Fibroblast of mammary gland (primary cell): ENCODE data around the gene GALNT1.

Experiments
- DNase-seq: peaks from one replicate; pipeline ENCODE4 v3.0.0-alpha.2; 2010; ENCODE audit warnings: low read depth
- H3K4me3 ChIP-seq: 2 replicates; pipeline ENCODE4 v1.5.1; 2011; ENCODE audit warnings: low read depth, mild to moderate bottlenecking, low read length, moderate library complexity; ENCODE audit not compliant: control insufficient read depth
- TF ChIP-seq, protein P1 (sequence below): conservative IDR thresholded peaks from 2 replicates; pipeline ENCODE4 v1.5.1; 2011; ENCODE audit warnings: low read depth, low read length, inconsistent platforms; ENCODE audit not compliant: control insufficient read depth, insufficient read depth

GALNT1 gene

DNA sequence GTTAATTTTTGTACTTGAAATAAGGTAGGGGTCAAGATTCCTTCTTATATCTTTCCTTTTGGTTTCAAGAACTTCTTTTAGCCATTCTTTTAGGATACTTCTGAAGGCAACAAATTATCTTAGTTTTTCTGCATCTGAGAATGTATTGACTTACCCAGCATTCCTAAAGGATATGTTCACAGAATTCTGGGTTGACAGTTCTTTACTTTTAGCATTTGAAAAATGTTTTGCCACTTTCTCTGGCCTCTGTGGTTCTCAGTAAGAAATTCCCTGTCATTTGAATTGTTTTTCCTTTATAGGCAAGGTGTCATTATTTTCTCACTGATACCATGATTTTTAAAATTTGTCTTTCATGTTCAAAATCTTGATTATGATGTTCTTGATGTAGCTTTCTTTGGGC, 162.4 kb downstream of the GALNT1 start:
- DNase-seq: no peak
- TF ChIP-seq, protein P1, sequence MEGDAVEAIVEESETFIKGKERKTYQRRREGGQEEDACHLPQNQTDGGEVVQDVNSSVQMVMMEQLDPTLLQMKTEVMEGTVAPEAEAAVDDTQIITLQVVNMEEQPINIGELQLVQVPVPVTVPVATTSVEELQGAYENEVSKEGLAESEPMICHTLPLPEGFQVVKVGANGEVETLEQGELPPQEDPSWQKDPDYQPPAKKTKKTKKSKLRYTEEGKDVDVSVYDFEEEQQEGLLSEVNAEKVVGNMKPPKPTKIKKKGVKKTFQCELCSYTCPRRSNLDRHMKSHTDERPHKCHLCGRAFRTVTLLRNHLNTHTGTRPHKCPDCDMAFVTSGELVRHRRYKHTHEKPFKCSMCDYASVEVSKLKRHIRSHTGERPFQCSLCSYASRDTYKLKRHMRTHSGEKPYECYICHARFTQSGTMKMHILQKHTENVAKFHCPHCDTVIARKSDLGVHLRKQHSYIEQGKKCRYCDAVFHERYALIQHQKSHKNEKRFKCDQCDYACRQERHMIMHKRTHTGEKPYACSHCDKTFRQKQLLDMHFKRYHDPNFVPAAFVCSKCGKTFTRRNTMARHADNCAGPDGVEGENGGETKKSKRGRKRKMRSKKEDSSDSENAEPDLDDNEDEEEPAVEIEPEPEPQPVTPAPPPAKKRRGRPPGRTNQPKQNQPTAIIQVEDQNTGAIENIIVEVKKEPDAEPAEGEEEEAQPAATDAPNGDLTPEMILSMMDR: no peak
- no peak overlapping the region for H3K4me3 ChIP-seq

DNA sequence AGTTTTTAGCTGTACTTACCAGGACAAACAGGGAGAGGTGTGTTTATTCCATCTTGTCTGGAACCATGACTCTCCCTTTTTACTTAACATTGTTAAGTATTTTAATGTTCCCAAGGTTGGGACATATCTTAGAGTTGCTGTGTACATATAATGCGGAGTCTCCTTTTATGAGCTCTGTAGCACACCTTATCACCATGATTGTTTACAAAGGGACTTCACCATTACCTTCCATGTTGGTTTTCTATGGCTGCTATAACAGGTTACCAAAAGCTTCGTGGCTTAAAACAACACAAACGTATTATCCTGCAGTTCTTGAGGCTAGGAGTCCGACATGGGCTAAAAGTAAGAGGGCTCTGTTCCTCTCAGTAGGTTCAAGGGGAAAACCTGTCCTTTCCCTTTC, 164.3 kb downstream of the GALNT1 start:
- no peak for DNase-seq
- H3K4me3 ChIP-seq: no peak overlapping the region
- TF ChIP-seq, protein P1: no peak

DNA sequence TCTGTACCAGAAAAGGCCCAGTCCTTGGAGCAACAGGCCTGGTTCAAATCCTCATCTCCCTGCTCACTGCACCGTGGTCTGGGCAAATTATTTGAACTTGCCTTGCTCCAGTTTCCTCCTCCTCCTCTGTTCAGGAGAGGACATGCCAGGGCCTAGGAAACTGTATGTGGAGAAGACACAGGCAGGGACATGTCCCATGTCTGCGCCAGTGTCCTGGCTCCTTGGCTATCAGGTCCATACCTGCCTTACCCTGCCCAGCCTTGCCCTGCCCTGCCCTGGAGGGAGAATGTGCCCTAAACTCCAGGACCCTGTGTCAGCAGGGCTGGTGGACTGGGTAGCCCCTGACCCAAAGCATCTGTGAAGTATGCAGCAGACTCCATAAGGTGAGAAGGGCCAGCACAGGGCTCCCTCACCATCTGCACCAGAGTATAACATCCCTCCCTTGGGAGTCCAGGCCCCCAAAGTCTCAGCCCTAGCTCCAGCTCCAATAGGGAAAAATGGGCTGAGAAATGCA, 165.3 kb downstream of the GALNT1 start:
- TF ChIP-seq, protein P1: no peak
- DNase-seq: no peak
- no peak overlapping the region for H3K4me3 ChIP-seq

DNA sequence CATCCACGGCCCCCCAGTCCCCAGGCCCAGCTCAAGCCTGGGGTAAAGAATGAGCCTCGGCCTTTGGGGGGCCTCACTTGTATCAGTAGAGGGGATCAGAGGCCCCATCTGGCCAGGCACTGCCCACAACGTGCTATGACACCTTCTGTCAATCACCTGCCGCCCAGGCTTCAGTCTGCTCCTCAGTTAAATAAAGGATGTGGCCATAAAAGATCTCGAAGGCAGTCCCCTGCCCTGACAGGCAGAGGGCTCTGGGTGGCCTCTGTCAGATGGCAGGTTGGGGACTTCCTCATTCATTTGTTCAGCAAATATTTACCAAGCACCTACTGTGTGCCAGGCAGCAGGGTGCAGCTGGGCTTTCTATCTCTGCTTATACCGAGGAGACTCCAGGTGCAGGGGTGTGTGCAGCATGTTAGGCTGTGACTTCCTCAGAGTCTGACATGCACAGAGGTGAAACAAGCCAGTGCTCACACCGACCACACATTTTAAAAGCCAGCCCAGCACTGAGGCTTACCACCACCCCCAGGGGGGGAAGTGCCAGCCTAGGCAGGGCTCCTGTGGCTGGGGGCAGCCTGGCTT, 166.4 kb downstream of the GALNT1 start:
- H3K4me3 ChIP-seq: no peak overlapping the region
- DNase-seq: no peak
- TF ChIP-seq, protein P1: no peak

DNA sequence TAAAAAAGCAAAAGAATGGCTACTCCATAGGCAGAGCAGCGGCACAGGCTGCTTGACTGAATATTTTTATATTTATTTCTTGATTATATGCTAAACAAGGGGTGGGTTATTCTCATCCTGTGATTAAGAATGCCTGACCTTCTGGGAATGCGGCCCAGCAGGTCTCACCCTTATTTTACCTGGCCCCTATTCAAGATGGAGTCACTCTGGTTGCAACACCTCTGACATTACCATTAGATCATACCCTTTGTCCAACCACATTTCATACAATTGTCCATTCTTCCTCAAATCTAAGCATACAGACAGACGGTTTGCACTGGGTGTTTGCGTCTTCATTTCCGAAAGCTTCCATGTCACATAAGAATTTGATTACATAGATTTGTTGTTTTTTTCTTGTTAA, 168.2 kb downstream of the GALNT1 start:
- TF ChIP-seq, protein P1: no peak
- DNase-seq: peak; percentile 34
- H3K4me3 ChIP-seq: no peak overlapping the region

DNA sequence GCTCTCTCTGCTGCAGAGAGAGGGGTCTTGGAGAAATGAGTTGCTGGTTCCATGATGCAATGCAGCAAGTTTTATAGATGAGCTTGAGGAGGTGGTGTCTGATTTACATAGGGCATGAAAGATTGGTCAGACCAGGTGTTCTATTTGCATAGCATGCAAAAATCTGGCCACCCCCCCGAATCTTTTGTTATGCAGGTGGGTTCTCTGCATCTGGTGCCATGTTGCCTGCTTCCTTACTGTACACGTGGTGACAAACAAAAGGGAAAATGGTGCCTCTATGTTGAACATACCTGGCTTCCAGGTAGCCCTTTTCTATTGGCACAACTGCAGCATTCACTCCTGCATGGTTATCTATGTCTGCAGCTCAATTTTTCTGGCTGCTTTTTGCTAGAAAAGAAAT, 169.4 kb downstream of the GALNT1 start:
- TF ChIP-seq, protein P1: no peak
- no peak overlapping the region for H3K4me3 ChIP-seq
- DNase-seq: no peak
